ENCODE measurements around the gene EYS. TPM values are rescaled to one million over a fixed set of nuclear protein-coding genes. Genes with fewer than 3 reads are reported as not detected.

The EYS gene
- total RNA-seq, 1 experiment from 2014 or later, result not detected

- Histone ChIP-seq H3K79me2 (ENCODE audit: insufficient read depth, low read length) (no peaks in the 10 kb centered on the region), H3K4me2 (ENCODE audit: low read length) (no peak overlapping the region), H3K36me3 (ENCODE audit: control insufficient read depth in 1 of 2, insufficient read depth in 2 of 2, low read length in 2 of 2) (no peaks in the 10 kb centered on the region), H3K9me2 (ENCODE audit: insufficient read depth) (no peaks in the 10 kb centered on the region), H3K27ac (ENCODE audit: low read depth, low read length) (no peak overlapping the region), H3K9ac (ENCODE audit: low read length) (no peak overlapping the region), H2AFZ (ENCODE audit: low read depth, low read length, poor library complexity, severe bottlenecking) (no peak overlapping the region), H3K27me3 (ENCODE audit: insufficient read depth, low read length) (no peaks in the 10 kb centered on the region), H3K4me3 (replicated peaks in 1 of 2; ENCODE audit: low read depth in 1 of 2, low read length in 2 of 2) (no peak overlapping the region), H4K20me1 (ENCODE audit: insufficient read depth) (no peaks in the 10 kb centered on the region), H3K9me3 (ENCODE audit: control insufficient read depth in 1 of 2, insufficient read depth in 1 of 2, low read depth in 1 of 2, low read length in 2 of 2) (peaks cover 0 to 3% of the 10 kb centered on the region in 2 experiments; a peak in 2 of 4 replicates), H3K4me1 (ENCODE audit: control insufficient read depth in 1 of 2, insufficient read depth in 2 of 2, low read length in 2 of 2) (no peaks in the 10 kb centered on the region)
- no peak for TF ChIP-seq RAD21 (IDR thresholded peaks at IDR 0.05; ENCODE audit: low read depth)
- TF ChIP-seq ZFX (IDR thresholded peaks at IDR 0.05), result no peak
- no peak for TF ChIP-seq FOSL1 (IDR thresholded peaks at IDR 0.05; ENCODE audit: low read depth)
- no TSS peak for BruUV-seq (replicated peaks)
- ChIA-PET POLR2A (no interaction called here), CTCF (no interaction called here), RAD21 (ENCODE audit: low non-redundant PET in 1 of 2, low total read pairs in 2 of 2, uncharacterized antibody in 2 of 2, unreplicated experiment in 2 of 2) (no interaction called here)
- DNase-seq (ENCODE audit: low read depth, low spot score) (no peak), ATAC-seq (no peak)
- intact Hi-C loops (cut with micrococcal nuclease), result no loop called here
Measured at GRCh38 chr6:65711531-65711930, 4.5 kb upstream of the EYS start.

GRCh38 chr6:65709099-65709830, 2.2 kb upstream of the EYS start:
- RAD21 ChIA-PET (ENCODE audit: low non-redundant PET in 1 of 2, low total read pairs in 2 of 2, uncharacterized antibody in 2 of 2, unreplicated experiment in 2 of 2), result no interaction called here
- no peaks in the 10 kb centered on the region for H3K36me3 ChIP-seq (ENCODE audit: control insufficient read depth in 1 of 2, insufficient read depth in 2 of 2, low read length in 2 of 2)
- H3K4me1 ChIP-seq (ENCODE audit: control insufficient read depth in 1 of 2, insufficient read depth in 2 of 2, low read length in 2 of 2), result no peaks in the 10 kb centered on the region
- DNase-seq (ENCODE audit: low read depth, low spot score) (no peak), ATAC-seq (no peak)
- H3K4me3 ChIP-seq (replicated peaks in 1 of 2; ENCODE audit: low read depth in 1 of 2, low read length in 2 of 2), result no peak overlapping the region
- H2AFZ ChIP-seq (ENCODE audit: low read depth, low read length, poor library complexity, severe bottlenecking), result no peak overlapping the region
- peaks cover 0 to 5% of the 10 kb centered on the region in 2 experiments; a peak in 2 of 4 replicates for H3K9me3 ChIP-seq (ENCODE audit: control insufficient read depth in 1 of 2, insufficient read depth in 1 of 2, low read depth in 1 of 2, low read length in 2 of 2)
- no peak overlapping the region for H3K27ac ChIP-seq (ENCODE audit: low read depth, low read length)
- no peak overlapping the region for H3K4me2 ChIP-seq (ENCODE audit: low read length)
- no TSS peak for BruUV-seq (replicated peaks)
- H3K9me2 ChIP-seq (ENCODE audit: insufficient read depth), result no peaks in the 10 kb centered on the region
- intact Hi-C loops (cut with micrococcal nuclease), result no loop called here
- CTCF ChIA-PET, result no interaction called here
- POLR2A ChIA-PET, result no interaction called here
- no peaks in the 10 kb centered on the region for H3K27me3 ChIP-seq (ENCODE audit: insufficient read depth, low read length)
- no peak overlapping the region for H3K9ac ChIP-seq (ENCODE audit: low read length)
- no peaks in the 10 kb centered on the region for H3K79me2 ChIP-seq (ENCODE audit: insufficient read depth, low read length)
- H4K20me1 ChIP-seq (ENCODE audit: insufficient read depth), result no peaks in the 10 kb centered on the region
- TF ChIP-seq CTCF (IDR thresholded peaks at IDR 0.05 in 2 of 3, conservative IDR thresholded peaks at IDR 0.05 in 1 of 3; ENCODE audit: borderline replicate concordance in 1 of 3, insufficient read depth in 1 of 3, low read depth in 2 of 3, low read length in 2 of 3), result no peak
- no peak for TF ChIP-seq EZH2phosphoT487 (IDR thresholded peaks at IDR 0.05; ENCODE audit: borderline replicate concordance)
- TF ChIP-seq CBX3 (IDR thresholded peaks at IDR 0.05; ENCODE audit: low read depth), result no peak
- TF ChIP-seq, protein P1, sequence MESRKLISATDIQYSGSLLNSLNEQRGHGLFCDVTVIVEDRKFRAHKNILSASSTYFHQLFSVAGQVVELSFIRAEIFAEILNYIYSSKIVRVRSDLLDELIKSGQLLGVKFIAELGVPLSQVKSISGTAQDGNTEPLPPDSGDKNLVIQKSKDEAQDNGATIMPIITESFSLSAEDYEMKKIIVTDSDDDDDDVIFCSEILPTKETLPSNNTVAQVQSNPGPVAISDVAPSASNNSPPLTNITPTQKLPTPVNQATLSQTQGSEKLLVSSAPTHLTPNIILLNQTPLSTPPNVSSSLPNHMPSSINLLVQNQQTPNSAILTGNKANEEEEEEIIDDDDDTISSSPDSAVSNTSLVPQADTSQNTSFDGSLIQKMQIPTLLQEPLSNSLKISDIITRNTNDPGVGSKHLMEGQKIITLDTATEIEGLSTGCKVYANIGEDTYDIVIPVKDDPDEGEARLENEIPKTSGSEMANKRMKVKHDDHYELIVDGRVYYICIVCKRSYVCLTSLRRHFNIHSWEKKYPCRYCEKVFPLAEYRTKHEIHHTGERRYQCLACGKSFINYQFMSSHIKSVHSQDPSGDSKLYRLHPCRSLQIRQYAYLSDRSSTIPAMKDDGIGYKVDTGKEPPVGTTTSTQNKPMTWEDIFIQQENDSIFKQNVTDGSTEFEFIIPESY (IDR thresholded peaks at IDR 0.05; ENCODE audit: extremely low read depth, insufficient replicate concordance, low read length), result no peak
- no peak for TF ChIP-seq SRF (IDR thresholded peaks at IDR 0.05; ENCODE audit: low read depth)
- no peak for TF ChIP-seq FOSL1 (IDR thresholded peaks at IDR 0.05; ENCODE audit: low read depth)
- TF ChIP-seq RAD21 (IDR thresholded peaks at IDR 0.05; ENCODE audit: low read depth), result no peak
- TF ChIP-seq CEBPB (IDR thresholded peaks at IDR 0.05; ENCODE audit: low read depth), result no peak
- TF ChIP-seq SIN3A (IDR thresholded peaks at IDR 0.05; ENCODE audit: low read depth), result no peak
- TF ChIP-seq MAX (IDR thresholded peaks at IDR 0.05), result no peak
- TF ChIP-seq, protein P2, sequence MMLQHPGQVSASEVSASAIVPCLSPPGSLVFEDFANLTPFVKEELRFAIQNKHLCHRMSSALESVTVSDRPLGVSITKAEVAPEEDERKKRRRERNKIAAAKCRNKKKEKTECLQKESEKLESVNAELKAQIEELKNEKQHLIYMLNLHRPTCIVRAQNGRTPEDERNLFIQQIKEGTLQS (IDR thresholded peaks at IDR 0.05), result no peak
- no peak for TF ChIP-seq YY1 (IDR thresholded peaks at IDR 0.05; ENCODE audit: extremely low read depth, insufficient replicate concordance, low read depth, low read length)
- TF ChIP-seq EZH2 (IDR thresholded peaks at IDR 0.05), result no peak
- TF ChIP-seq ZFX (IDR thresholded peaks at IDR 0.05), result no peak
- TF ChIP-seq TCF7L2 (IDR thresholded peaks at IDR 0.05; ENCODE audit: borderline replicate concordance, extremely low read depth, insufficient read depth, insufficient read length), result no peak
- TF ChIP-seq SP1 (IDR thresholded peaks at IDR 0.05; ENCODE audit: low read depth), result no peak
